GM19395 (cell line): ENCODE data around the gene ATP6AP2.

ENCODE experiments used
- ATAC-seq: cut with Tn5 transposase; IDR thresholded peaks from one replicate; pipeline ENCODE4 v1.9.1; 2021; ENCODE audit warnings: mild to moderate bottlenecking, moderate library complexity; ENCODE audit not compliant: unreplicated experiment

The ATP6AP2 gene

DNA sequence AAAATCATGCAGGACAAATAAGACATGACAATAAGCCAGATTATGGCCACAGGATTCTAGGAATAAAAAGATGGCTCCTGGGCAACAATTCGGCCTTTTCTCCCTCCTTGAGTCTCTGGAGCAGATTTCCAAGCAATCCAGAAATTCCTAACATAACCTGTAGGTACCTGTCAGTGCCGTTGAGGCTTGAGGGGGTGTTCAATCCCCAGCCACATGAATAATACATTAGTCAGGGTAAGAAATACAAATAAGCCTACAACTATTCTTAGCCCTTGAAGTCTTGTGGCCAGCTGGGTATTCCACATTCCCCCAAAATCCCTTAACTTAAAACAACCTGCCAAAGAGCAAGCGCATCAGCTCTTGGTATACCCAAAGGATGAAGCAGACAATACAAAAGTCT, 56.9 kb downstream of the ATP6AP2 start:
- no peak for ATAC-seq

DNA sequence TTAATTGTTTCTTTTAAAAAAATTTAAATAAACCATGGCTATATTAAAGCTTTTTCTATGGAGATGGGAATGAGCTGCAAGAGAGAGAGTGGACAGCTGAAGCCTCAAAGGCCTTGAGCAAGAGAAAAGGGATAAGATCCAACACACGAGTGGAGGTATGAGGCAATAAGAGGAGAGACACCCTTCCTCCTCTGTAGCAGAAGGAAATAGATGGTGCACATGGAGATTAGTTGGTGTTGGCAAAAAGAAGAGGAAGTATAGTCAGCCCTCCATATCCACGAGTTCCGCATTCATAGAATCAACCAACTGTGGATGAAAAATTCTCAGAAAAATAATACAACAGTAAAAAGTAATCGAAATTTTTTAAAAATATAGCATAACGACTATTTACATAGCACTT, 63.4 kb downstream of the ATP6AP2 start:
- no peak for ATAC-seq

DNA sequence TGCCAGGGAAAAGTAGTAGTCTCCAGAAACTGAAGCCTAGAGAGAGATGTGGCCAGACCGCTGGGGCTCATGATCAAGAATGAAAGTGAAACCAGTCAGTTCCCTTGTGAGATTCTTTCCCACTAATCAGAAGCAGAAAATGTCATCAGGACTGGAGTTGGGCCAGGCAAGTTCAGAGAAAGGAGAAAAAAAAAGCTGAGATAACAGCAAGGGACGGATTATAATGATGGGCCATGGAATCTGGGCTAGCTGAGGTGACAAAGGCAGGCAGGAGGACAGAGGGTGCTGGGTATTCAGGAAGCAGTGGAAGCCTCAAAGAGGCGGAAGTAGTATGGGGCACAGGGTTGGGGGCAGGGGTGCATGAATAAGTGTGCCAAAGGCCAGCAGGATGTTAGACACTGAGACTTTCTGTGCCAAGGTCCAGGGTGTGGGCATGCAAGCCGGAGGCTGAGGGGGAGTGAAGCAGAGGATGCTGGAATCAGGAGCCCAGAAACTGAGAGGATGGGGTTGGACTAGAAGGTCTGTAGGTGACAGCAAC, 64.1 kb downstream of the ATP6AP2 start:
- ATAC-seq = peak; percentile 52

DNA sequence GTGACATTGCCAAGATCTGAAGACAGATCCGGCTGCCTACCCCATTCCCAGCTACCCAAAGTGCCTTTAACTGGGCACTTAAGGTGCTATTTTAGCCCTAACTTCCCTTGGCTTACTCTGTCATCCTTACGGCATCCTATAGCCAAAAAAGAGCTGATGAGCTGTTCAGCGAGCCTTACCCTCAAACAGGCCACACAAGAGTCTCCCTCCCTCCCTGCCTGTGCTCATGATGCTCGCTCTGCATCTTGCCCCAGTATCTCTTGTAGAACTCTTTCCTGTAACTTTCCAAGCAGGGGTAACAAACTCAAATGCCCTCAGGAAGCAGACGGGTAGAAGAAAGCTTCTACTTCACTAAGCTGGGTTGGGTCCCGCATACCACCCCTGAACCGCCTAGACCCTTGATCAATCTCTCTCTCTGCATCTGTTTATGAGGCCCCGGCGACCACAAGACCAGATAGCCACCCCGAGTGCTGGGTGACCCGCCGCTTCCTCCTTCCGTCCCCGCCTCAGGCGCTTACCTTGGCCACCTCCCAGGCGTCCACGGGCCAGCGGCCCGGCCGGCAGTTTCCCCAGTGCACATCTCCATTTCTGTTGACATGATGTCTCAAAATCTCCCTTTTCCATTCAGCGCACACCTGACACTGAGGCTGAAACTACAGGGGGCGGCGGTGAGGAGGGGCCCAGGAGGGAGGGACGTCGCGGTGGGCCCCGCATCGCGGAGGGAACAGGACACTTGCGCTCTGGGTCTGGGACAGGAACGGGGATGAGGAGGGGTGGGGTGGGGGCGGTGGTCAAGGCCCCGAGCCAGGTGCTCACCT, 65.9 kb downstream of the ATP6AP2 start:
- ATAC-seq = peak; percentile 26

DNA sequence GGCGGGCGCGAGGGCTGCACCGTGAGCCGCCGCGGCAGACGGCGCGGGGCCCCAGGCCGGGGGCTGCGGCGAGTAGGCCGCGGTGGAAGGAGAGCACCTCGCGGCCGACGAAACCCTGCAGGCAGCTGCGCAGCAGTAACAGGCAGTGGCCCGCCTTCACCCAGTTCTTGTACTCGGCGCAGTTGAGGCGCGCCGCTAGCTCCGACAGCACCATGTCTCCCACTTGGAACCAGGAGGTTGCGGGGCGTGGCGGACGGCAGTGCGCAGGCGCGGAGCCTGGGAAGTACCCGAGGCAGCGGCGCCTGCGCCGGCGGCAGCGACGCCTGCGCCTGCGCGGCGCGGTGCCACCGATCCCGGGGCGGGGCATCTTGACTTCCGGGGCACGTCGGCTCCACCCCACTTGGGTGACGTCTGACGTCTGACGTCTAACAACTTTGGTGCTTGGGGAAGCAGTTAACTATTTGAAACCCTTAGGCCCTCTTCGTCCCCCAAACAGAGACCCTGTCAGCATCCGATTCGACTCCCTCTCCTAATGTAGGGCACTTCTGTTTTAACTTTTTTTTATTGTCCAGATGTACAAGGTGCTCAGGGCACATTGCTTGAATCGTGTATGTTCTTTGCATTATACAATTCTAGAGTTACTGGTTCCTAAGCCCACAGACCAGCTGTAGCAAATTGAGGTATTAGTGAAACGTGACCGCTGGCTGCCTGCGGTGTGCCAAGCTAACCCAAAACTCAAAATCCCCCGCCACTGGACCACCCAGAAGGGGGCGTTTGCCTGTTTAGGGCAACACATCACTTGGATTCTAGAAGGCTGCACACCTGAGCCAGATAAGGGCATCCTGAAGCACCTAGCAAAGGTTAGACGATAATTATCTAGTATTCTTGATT, 66.8 kb downstream of the ATP6AP2 start, which contains the start of gene CXorf38:
Gene CXorf38, minus strand, starts transcription at position 255 of the 891 bp plus-strand sequence. Its CDS starts 41 bp downstream, at position 214.
- ATAC-seq = peak; percentile 75

DNA sequence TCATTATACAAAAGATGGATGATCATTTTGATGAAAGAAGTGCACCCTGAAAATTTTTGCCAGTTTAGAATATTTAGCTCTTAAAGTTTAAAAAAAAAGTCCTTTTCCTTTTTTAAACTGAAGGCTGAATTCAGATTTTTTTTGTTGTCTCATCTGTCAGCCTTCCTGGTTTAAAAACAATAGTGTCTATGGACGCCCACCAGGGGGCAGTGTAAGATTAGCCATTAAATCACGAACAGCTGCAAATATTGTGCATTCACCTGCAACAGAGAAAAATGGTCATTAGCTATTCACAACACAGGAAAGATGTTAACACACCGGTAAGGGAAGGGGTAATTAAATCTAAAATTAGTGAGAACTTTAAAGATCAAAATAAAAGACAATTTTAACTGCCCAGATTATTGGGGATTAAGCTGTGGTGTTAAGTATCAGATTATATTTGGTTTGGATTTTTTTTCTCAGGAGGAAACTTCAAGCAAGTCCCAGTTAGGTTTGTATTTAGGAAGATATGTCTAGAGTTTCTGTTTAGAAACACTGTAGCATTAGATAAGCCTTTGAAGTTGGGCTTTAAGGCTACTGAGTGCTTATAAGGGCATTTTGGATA, 71.0 kb downstream of the ATP6AP2 start:
- ATAC-seq = no peak

DNA sequence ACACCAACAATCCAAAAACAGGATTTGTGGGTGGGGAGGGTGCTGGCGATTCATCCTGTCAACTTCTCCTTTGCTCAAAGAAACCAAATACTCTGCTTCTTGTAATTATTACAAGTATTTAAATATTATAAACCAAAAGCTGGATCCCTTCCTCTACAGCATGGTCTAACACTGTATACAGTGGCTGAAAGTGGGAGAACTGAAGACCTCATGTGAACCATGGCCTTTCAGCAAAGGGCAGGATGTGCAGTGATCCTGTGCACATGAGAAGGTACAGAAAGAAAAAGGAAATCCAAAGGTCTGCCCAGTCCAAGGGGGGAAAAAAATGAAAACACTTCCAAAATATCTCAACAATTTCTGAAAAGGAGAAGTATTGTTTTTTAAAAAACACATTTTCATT, 71.9 kb downstream of the ATP6AP2 start:
- ATAC-seq = no peak

DNA sequence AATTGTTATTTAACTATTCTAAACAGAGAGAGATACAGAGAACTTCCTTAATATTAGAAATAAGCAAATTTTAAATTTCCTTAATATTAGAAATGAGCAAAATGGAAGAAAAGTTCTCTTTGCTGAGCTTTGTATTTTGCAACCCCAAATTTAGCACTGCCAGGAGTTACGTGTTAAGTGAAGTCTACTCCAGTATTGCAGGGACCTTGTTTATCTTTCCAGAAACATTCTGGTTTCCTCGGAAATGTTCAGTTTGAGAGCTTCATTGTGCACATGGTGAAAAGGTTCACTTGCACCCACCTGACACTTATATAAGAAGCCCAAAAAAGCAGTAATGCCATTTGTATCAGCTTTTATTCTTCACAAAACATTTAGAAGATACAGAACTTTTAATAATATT, 72.8 kb downstream of the ATP6AP2 start:
- ATAC-seq = no peak
